Skin of body (tissue), 3 donors: ENCODE measurements around the gene ADCYAP1R1. TPM values are rescaled to one million over a fixed set of nuclear protein-coding genes. Genes with fewer than 3 reads are reported as not detected.
"Not testable (repeated sequence)": the region's sequence is repeated elsewhere in the genome, so short reads cannot be mapped to it uniquely, and the experiment has no call there.

Experiments
- DNase-seq: peaks from one replicate; lab custom pipeline; 2025; lab: John Stamatoyannopoulos, UW
- small RNA-seq: library from RNA; depleted of rRNA; stranded (forward); fragments of <200 nt; gene quantifications from one replicate; pipeline ENCODE3, GENCODE V24; 2014; ENCODE audit warnings: low replicate concordance
- total RNA-seq: library from RNA; depleted of rRNA; stranded (reverse); fragments of >200 nt; gene quantifications from one replicate; pipeline ENCODE4 v1.2.3, GENCODE V29; 2014

Gene ADCYAP1R1
- total RNA-seq, 1 donor from 2014 or later = 3.9 TPM

GRCh38 chr7:31133497-31133896 is 81.4 kb downstream of the ADCYAP1R1 start:
- DNase-seq = no peak

GRCh38 chr7:31134246-31135188 is 82.4 kb downstream of the ADCYAP1R1 start:
- DNase-seq = peak; percentile 8

GRCh38 chr7:31137234-31137633 is 85.1 kb downstream of the ADCYAP1R1 start:
- no peak for DNase-seq

GRCh38 chr7:31145339-31145738 is 93.2 kb downstream of the ADCYAP1R1 start:
- DNase-seq = no peak

- DNase-seq = no peak
Measured at GRCh38 chr7:31146030-31146429, 93.9 kb downstream of the ADCYAP1R1 start.

- DNase-seq = no peak
Measured at GRCh38 chr7:31146538-31146937, 94.4 kb downstream of the ADCYAP1R1 start.

GRCh38 chr7:31151849-31152248 is 99.7 kb downstream of the ADCYAP1R1 start:
- no peak for DNase-seq

- DNase-seq = not testable (repeated sequence)
Measured at GRCh38 chr7:31153318-31153717, 101.2 kb downstream of the ADCYAP1R1 start.

GRCh38 chr7:31160941-31161340 is 108.8 kb downstream of the ADCYAP1R1 start:
- DNase-seq = no peak

Small RNA genes lying within 50 kb of the gene (small RNA-seq; reads per million reads assigned to genes)
- not detected for gene AC006466.1

Other genes with a start within 250 kb of the ADCYAP1R1 start
- gene AQP1, start 140.5 kb upstream of the ADCYAP1R1 start, total RNA-seq = 56.5 TPM
- gene GHRHR, start 88.4 kb upstream of the ADCYAP1R1 start, total RNA-seq = not detected